H9 (cell line): ENCODE data around the gene SPOP. TPM values are rescaled to one million over a fixed set of nuclear protein-coding genes. Genes with fewer than 3 reads are reported as not detected.

Experiments
- DNase-seq: peaks from one replicate; pipeline ENCODE4 v3.0.0-alpha.2; 2017
- H2AFZ ChIP-seq: one replicate; pipeline ENCODE4 v1.6.1; 2013; ENCODE audit warnings: mild to moderate bottlenecking, low read length, control low read depth, moderate library complexity
- H2AK5ac ChIP-seq: 2 replicates; pipeline ENCODE4 v1.6.1; 2013; ENCODE audit warnings: low read length, control low read depth, mixed read lengths; ENCODE audit not compliant: insufficient read length
- H2BK120ac ChIP-seq: one replicate; pipeline ENCODE4 v1.6.1; 2013; ENCODE audit warnings: low read depth, mild to moderate bottlenecking, low read length, control low read depth, inconsistent platforms; ENCODE audit not compliant: poor library complexity, severe bottlenecking
- H2BK12ac ChIP-seq: 2 replicates; pipeline ENCODE4 v1.6.1; 2013; ENCODE audit warnings: low read length, control low read depth, mixed read lengths, low read depth; ENCODE audit not compliant: insufficient read length
- H2BK15ac ChIP-seq: 2 replicates; pipeline ENCODE4 v1.6.1; 2013; ENCODE audit warnings: low read depth, low read length, control low read depth
- H2BK20ac ChIP-seq: one replicate; pipeline ENCODE4 v1.6.1; 2013; ENCODE audit warnings: low read depth, mild to moderate bottlenecking, low read length, control low read depth, inconsistent platforms; ENCODE audit not compliant: poor library complexity, severe bottlenecking
- H2BK5ac ChIP-seq: 2 replicates; pipeline ENCODE4 v1.6.1; 2013; ENCODE audit warnings: low read length, control low read depth, mixed read lengths; ENCODE audit not compliant: insufficient read length
- H3K14ac ChIP-seq: 2 replicates; pipeline ENCODE4 v1.6.1; 2013; ENCODE audit warnings: low read length, control low read depth; ENCODE audit not compliant: insufficient read depth
- H3K18ac ChIP-seq: 2 replicates; pipeline ENCODE4 v1.6.1; 2013; ENCODE audit warnings: low read depth, mild to moderate bottlenecking, mixed read lengths, low read length, control low read depth; ENCODE audit not compliant: insufficient read length
- H3K23ac ChIP-seq: 2 replicates; pipeline ENCODE4 v1.6.1; 2013; ENCODE audit warnings: low read length, control low read depth, mixed read lengths, low read depth; ENCODE audit not compliant: insufficient read length
- H3K23me2 ChIP-seq: 2 replicates; pipeline ENCODE4 v1.6.1; 2013; ENCODE audit warnings: low read depth, mild to moderate bottlenecking, mixed read lengths, low read length, control low read depth; ENCODE audit not compliant: insufficient read length, poor library complexity, severe bottlenecking
- H3K27ac ChIP-seq: 2 replicates; pipeline ENCODE4 v1.5.1; 2013; ENCODE audit warnings: low read length, control low read depth, mixed read lengths, low read depth; ENCODE audit not compliant: insufficient read length
- H3K27me3 ChIP-seq: 2 replicates; pipeline ENCODE4 v1.6.1; 2013; ENCODE audit warnings: low read length, control low read depth, inconsistent platforms; ENCODE audit not compliant: insufficient read depth
- H3K4ac ChIP-seq: 2 replicates; pipeline ENCODE4 v1.6.1; 2013; ENCODE audit warnings: low read depth, mild to moderate bottlenecking, control low read depth, inconsistent platforms, low read length, moderate library complexity
- H3K4me1 ChIP-seq: 2 replicates; pipeline ENCODE4 v1.6.1; 2013; ENCODE audit warnings: low read length, control low read depth, inconsistent platforms; ENCODE audit not compliant: insufficient read depth
- H3K4me2 ChIP-seq: 2 replicates; pipeline ENCODE4 v1.6.1; 2013; ENCODE audit warnings: low read length, control low read depth, mixed read lengths; ENCODE audit not compliant: insufficient read length, insufficient read depth
- H3K56ac ChIP-seq: 2 replicates; pipeline ENCODE4 v1.6.1; 2013; ENCODE audit warnings: low read depth, mild to moderate bottlenecking, mixed read lengths, low read length, control low read depth; ENCODE audit not compliant: insufficient read length
- H3K79me1 ChIP-seq: 2 replicates; pipeline ENCODE4 v1.6.1; 2013; ENCODE audit warnings: low read depth, mild to moderate bottlenecking, moderate library complexity, low read length, control low read depth, inconsistent platforms; ENCODE audit not compliant: insufficient read depth, poor library complexity, severe bottlenecking
- H3K79me2 ChIP-seq: 2 replicates; pipeline ENCODE4 v1.6.1; 2013; ENCODE audit warnings: low read length, control low read depth, inconsistent platforms; ENCODE audit not compliant: insufficient read depth
- H3K9ac ChIP-seq: 2 replicates; pipeline ENCODE4 v1.6.1; 2013; ENCODE audit warnings: low read length, control low read depth, mixed read lengths; ENCODE audit not compliant: insufficient read length; ENCODE audit errors: extremely low read depth
- H3K9me3 ChIP-seq: one replicate; pipeline ENCODE4 v1.6.1; 2013; ENCODE audit warnings: low read depth, low read length, inconsistent platforms; ENCODE audit not compliant: control insufficient read depth
- H3T11ph ChIP-seq: one replicate; pipeline ENCODE4 v1.6.1; 2013; ENCODE audit warnings: mild to moderate bottlenecking, low read length, control low read depth, inconsistent platforms
- H4K20me1 ChIP-seq: one replicate; pipeline ENCODE4 v1.6.1; 2013; ENCODE audit not compliant: control insufficient read depth, insufficient read length, insufficient read depth
- H4K5ac ChIP-seq: 2 replicates; pipeline ENCODE4 v1.6.1; 2013; ENCODE audit warnings: low read depth, mild to moderate bottlenecking, mixed read lengths, low read length, control low read depth; ENCODE audit not compliant: insufficient read length
- H4K8ac ChIP-seq: replicated peaks from 2 replicates; pipeline ENCODE4 v1.6.1; 2013; ENCODE audit warnings: low read length, control low read depth, mixed read lengths, low read depth; ENCODE audit not compliant: insufficient read length
- H4K91ac ChIP-seq: 2 replicates; pipeline ENCODE4 v1.6.1; 2013; ENCODE audit warnings: low read depth, mild to moderate bottlenecking, moderate library complexity, mixed read lengths, low read length, control low read depth; ENCODE audit not compliant: insufficient read length
- H3K27ac Mint-ChIP-seq, 3 experiments: 2 replicates in 2 of 3; 3 replicates in 1 of 3; pipeline ENCODE4 v1.8.0; 2020 to 2021; ENCODE audit warnings: mixed read lengths in 3 of 3, mild to moderate bottlenecking in 1 of 3, moderate library complexity in 1 of 3
- H3K27me3 Mint-ChIP-seq: 2 replicates; pipeline ENCODE4 v1.8.0; 2021; ENCODE audit warnings: low read depth, mild to moderate bottlenecking, moderate library complexity, mixed read lengths
- H3K36me3 Mint-ChIP-seq, 3 experiments: 2 replicates in 2 of 3; 3 replicates in 1 of 3; pipeline ENCODE4 v1.8.0; 2020 to 2021; ENCODE audit warnings: low read depth in 3 of 3, mixed read lengths in 3 of 3; ENCODE audit not compliant: insufficient read depth in 1 of 3
- H3K4me1 Mint-ChIP-seq, 2 experiments: 2 replicates each; pipeline ENCODE4 v1.8.0; 2020; ENCODE audit warnings: mixed read lengths in 2 of 2
- H3K4me3 Mint-ChIP-seq, 2 experiments: 2 replicates in 1 of 2; 3 replicates in 1 of 2; pipeline ENCODE4 v1.8.0; 2020 to 2021; ENCODE audit warnings: mild to moderate bottlenecking in 2 of 2, mixed read lengths in 2 of 2, moderate library complexity in 1 of 2
- H3K9me3 Mint-ChIP-seq, 2 experiments: 2 replicates in 1 of 2; 3 replicates in 1 of 2; pipeline ENCODE4 v1.8.0; 2020; ENCODE audit warnings: mild to moderate bottlenecking in 2 of 2, mixed read lengths in 2 of 2, moderate library complexity in 1 of 2
- WGBS: extraction: QIAGEN DNeasy Blood & Tissue Kit; methylation state at CpG from one replicate; pipeline ENCODE4 v1.1.7; 2013; ENCODE audit warnings: missing lambda C conversion rate, low lambda C conversion rate, mixed read lengths; ENCODE audit not compliant: insufficient read length; ENCODE audit errors: extremely low coverage; 5-methylcytosine and 5-hydroxymethylcytosine counted together
- total RNA-seq: library from RNA; stranded (reverse); gene quantifications from 2 replicates; pipeline ENCODE4 v1.2.1, GENCODE V29; 2021
- TF ChIP-seq, protein P1 (sequence below): fragments of 200-600 bp; sonication (generic); conservative IDR thresholded peaks from 3 replicates; pipeline ENCODE4 v1.8.0; 2021; ENCODE audit warnings: antibody characterized with exemption, mild to moderate bottlenecking

The SPOP gene
- total RNA-seq, 1 experiment from 2014 or later: 33.7 TPM

DNA sequence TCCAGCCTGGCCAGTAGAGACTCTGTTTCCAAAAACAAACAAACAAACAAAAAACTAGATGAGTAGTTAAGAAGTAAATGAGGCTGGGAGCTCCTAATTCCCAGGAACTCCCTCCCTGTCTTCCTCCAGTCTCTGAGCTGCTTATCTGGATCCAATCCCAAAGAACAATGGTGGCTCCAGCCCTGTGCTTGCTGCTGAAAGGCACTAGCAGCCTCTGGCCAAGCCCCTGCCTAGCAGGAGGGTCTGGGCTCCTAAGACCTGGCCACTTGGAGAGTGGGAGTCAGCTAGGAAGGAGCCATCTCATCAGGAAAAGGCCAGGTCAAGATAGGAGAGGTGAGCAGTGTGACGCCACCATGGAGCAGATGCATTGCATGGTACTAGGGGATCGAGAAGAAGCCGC lies 44.2 kb upstream of the SPOP start:
- Histone ChIP-seq H3K9ac (no peak overlapping the region), H3K4ac (no peak overlapping the region), H2AK5ac (no peak overlapping the region), H2BK5ac (no peak overlapping the region), H3K14ac (no peak overlapping the region), H3K4me2 (no peak overlapping the region), H3K56ac (no peak overlapping the region), H4K8ac (no peak overlapping the region), H3K9me3 (no peaks in the 10 kb centered on the region), H2BK20ac (no peak overlapping the region), H4K20me1 (no peaks in the 10 kb centered on the region), H3T11ph (no peak overlapping the region), H3K23ac (no peak overlapping the region), H2BK120ac (no peak overlapping the region), H3K79me2 (no peaks in the 10 kb centered on the region), H2AFZ (no peak overlapping the region), H4K91ac (no peak overlapping the region), H3K27me3 (no peaks in the 10 kb centered on the region), H2BK12ac (no peak overlapping the region), H3K79me1 (peaks cover 8% of the 10 kb centered on the region), H3K18ac (no peak overlapping the region), H3K23me2 (no peaks in the 10 kb centered on the region), H2BK15ac (no peak overlapping the region), H3K4me1 (no peaks in the 10 kb centered on the region), H4K5ac (no peak overlapping the region), H3K27ac (no peak overlapping the region)
- H3K36me3 Mint-ChIP-seq: peaks cover 30 to 69% (median 62%) of the 10 kb centered on the region in 3 experiments
- H3K4me3 Mint-ChIP-seq: no peak overlapping the region
- H3K27ac Mint-ChIP-seq: peak overlapping the region in 2 of 3 experiments; percentile 19 to 83; a peak in 1 of 7 replicates
- no peaks in the 10 kb centered on the region for H3K27me3 Mint-ChIP-seq
- H3K9me3 Mint-ChIP-seq: no peaks in the 10 kb centered on the region
- no CpG with 5 or more reads among the region's 3 CpGs for WGBS
- TF ChIP-seq, protein P1, sequence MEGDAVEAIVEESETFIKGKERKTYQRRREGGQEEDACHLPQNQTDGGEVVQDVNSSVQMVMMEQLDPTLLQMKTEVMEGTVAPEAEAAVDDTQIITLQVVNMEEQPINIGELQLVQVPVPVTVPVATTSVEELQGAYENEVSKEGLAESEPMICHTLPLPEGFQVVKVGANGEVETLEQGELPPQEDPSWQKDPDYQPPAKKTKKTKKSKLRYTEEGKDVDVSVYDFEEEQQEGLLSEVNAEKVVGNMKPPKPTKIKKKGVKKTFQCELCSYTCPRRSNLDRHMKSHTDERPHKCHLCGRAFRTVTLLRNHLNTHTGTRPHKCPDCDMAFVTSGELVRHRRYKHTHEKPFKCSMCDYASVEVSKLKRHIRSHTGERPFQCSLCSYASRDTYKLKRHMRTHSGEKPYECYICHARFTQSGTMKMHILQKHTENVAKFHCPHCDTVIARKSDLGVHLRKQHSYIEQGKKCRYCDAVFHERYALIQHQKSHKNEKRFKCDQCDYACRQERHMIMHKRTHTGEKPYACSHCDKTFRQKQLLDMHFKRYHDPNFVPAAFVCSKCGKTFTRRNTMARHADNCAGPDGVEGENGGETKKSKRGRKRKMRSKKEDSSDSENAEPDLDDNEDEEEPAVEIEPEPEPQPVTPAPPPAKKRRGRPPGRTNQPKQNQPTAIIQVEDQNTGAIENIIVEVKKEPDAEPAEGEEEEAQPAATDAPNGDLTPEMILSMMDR: no peak
- no peak for DNase-seq
- 0 out of 4 replicates have a peak, but pooled peaks cover 0 to 3% of the 10 kb centered on the region in 2 experiments for H3K4me1 Mint-ChIP-seq
